MM.1S (cell line): ENCODE results near the gene PRCC.

Source experiments
- EZH2 ChIP-seq: fragments of 300-600 bp; sonication (generic); optimal IDR thresholded peaks from 2 replicates; pipeline ENCODE3; 2017; ENCODE audit warnings: low read depth, mild to moderate bottlenecking, antibody characterized with exemption, low read length, mixed read lengths
- EZH2phosphoT487 ChIP-seq: fragments of 300-600 bp; sonication (generic); IDR thresholded peaks from 2 replicates; pipeline ENCODE4 v1.6.1; 2018; ENCODE audit warnings: antibody characterized with exemption, low read length
- TF ChIP-seq, protein P1 (sequence below): fragments of 300-600 bp; sonication (generic); IDR thresholded peaks from 2 replicates; pipeline ENCODE4 v1.5.1; 2016; ENCODE audit warnings: antibody characterized with exemption, low read length, mixed read lengths

DNA sequence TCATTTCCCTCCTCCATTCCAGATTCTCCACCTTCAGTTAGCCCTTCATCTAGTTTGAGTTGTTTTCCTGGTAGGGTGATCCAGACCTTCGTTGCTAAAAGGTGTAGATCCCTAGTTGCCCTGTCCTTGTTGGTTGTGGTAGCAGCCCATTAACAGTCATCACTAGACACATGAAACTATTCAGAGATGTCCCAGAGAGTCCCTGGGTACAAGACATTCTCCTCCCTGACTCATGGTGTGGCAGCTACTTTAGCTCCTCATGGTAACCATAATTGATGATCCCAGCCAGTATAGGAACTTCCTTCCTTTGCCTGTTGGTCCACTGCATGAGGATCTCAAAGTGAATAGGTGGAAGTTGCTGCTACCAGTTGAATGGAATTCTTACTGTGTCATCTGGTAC, 55.3 kb downstream of the PRCC start:
- TF ChIP-seq, protein P1, sequence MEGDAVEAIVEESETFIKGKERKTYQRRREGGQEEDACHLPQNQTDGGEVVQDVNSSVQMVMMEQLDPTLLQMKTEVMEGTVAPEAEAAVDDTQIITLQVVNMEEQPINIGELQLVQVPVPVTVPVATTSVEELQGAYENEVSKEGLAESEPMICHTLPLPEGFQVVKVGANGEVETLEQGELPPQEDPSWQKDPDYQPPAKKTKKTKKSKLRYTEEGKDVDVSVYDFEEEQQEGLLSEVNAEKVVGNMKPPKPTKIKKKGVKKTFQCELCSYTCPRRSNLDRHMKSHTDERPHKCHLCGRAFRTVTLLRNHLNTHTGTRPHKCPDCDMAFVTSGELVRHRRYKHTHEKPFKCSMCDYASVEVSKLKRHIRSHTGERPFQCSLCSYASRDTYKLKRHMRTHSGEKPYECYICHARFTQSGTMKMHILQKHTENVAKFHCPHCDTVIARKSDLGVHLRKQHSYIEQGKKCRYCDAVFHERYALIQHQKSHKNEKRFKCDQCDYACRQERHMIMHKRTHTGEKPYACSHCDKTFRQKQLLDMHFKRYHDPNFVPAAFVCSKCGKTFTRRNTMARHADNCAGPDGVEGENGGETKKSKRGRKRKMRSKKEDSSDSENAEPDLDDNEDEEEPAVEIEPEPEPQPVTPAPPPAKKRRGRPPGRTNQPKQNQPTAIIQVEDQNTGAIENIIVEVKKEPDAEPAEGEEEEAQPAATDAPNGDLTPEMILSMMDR = no peak
- TF ChIP-seq EZH2 = no peak
- TF ChIP-seq EZH2phosphoT487 = no peak
